Motor neuron (in vitro differentiated cells): Measurements from ENCODE around the gene PLD1. TPM values are rescaled to one million over a fixed set of nuclear protein-coding genes. Genes with fewer than 3 reads are reported as not detected.

ENCODE experiments used
- ATAC-seq, 8 experiments: fragments of 200-7000 bp; cut with Tn5 transposase; replicated peaks in 6 of 8; 2 replicates each; pipeline ENCODE4 v1.8.0; 2021; ENCODE audit warnings: mild to moderate bottlenecking in 8 of 8, moderate library complexity in 8 of 8
- H3K27ac ChIP-seq, 2 donors: fragments of 250-450 bp; sonication (Bioruptor Pico); 2 replicates each; pipeline ENCODE4 v1.9.0; 2021; ENCODE audit warnings: antibody characterized with exemption in 2 of 2, mild to moderate bottlenecking in 2 of 2, moderate library complexity in 1 of 2
- H3K4me1 ChIP-seq, 2 donors: fragments of 250-450 bp; sonication (Bioruptor Pico); replicated peaks in 1 of 2; 2 replicates each; pipeline ENCODE4 v1.6.1; 2021; ENCODE audit warnings: antibody characterized with exemption in 2 of 2, mild to moderate bottlenecking in 2 of 2, moderate library complexity in 1 of 2
- H3K4me3 ChIP-seq, 5 donors: fragments of 250-450 bp; sonication (Bioruptor Pico); 2 replicates each; pipeline ENCODE4 v1.9.0; 2021; ENCODE audit warnings: antibody characterized with exemption in 5 of 5, mild to moderate bottlenecking in 5 of 5, moderate library complexity in 4 of 5
- WGBS, 10 experiments: fragments of 450-650 bp; shearing (Covaris generic); methylation state at CpG; one replicate each; pipeline ENCODE4 v1.0.0; 2022; 5-methylcytosine and 5-hydroxymethylcytosine counted together
- in situ Hi-C, 9 experiments: fragments of 400-800 bp; cut with MboI; loops; one replicate each; pipeline ENCODE4 v1.15.0; 2021; ENCODE audit warnings: low sequenced_read_pairs in 9 of 9, low pct_unique_long_range_greater_than_20kb in 2 of 9; ENCODE audit not compliant: unreplicated experiment in 9 of 9
- total RNA-seq, 8 experiments: library from RNA; unstranded; fragments of 300-600 nt; gene quantifications; 2 replicates each; pipeline versions ENCODE4 v1.2.3 to v1.2.4, GENCODE V29; 2022

Gene PLD1
- total RNA-seq, 8 experiments from 2014 or later = 0.50 to 76.0 (median 13.7) TPM

GRCh38 chr3:171551296-171551695, 259.0 kb downstream of the PLD1 start:
- WGBS, 10 experiments = 60 to 88% (median 77%) methylated on average over 1 of the region's 1 CpG; no CpG with 5 or more reads in 4 of the 10 experiments
- Histone ChIP-seq H3K4me3 (no peak overlapping the region), H3K27ac (no peak overlapping the region), H3K4me1 (no peaks in the 10 kb centered on the region)
- in situ Hi-C loops = loop anchor here in 7 of 9 experiments (25.0 kb wide), 2 partner anchors 364 to 589 kb away; no protein-coding TSS in a partner anchor
- no peak for ATAC-seq

Other genes with a start within 250 kb of the PLD1 start
- gene TMEM212, start 32.9 kb upstream of the PLD1 start, total RNA-seq = under 1 TPM in 1 of 8 experiments, not detected in 7; 0.19 TPM
- 10 to 100 TPM; 12.4 to 77.0 (median 36.6) TPM for gene FNDC3B, start 229.1 kb upstream of the PLD1 start, total RNA-seq